SU-DHL-6 (cell line): ENCODE results near the gene TMEM164.

ENCODE experiments used
- H2AFZ ChIP-seq: fragments of 200-600 bp; sonication (generic); 2 replicates; pipeline ENCODE4 v1.6.1; 2014; ENCODE audit warnings: low read depth, mild to moderate bottlenecking, moderate library complexity, mixed read lengths, antibody characterized with exemption, low read length; ENCODE audit not compliant: severe bottlenecking
- H3F3A ChIP-seq: fragments of 200-600 bp; shearing (Covaris generic); 2 replicates; pipeline ENCODE4 v1.6.0; 2016; ENCODE audit warnings: antibody characterized with exemption, mild to moderate bottlenecking; ENCODE audit not compliant: insufficient read depth
- H3K27ac ChIP-seq: fragments of 200-600 bp; sonication (generic); 2 replicates; pipeline ENCODE4 v1.5.1; 2016; ENCODE audit warnings: low read depth, mild to moderate bottlenecking, low read length, moderate library complexity, mixed read lengths
- H3K27me3 ChIP-seq: fragments of 200-600 bp; sonication (generic), shearing (Covaris generic); 2 replicates; pipeline ENCODE4 v1.6.0; 2014; ENCODE audit warnings: mild to moderate bottlenecking, low read length
- H3K36me3 ChIP-seq: fragments of 200-600 bp; sonication (generic); 2 replicates; pipeline ENCODE4 v1.6.1; 2014; ENCODE audit warnings: mild to moderate bottlenecking, low read length, mixed read lengths
- H3K4me2 ChIP-seq: fragments of 300-600, 200-600 bp; shearing (Covaris generic), sonication (generic); 2 replicates; pipeline ENCODE4 v1.6.0; 2014; ENCODE audit warnings: low read length, low read depth, mild to moderate bottlenecking; ENCODE audit not compliant: poor library complexity, severe bottlenecking
- H3K4me3 ChIP-seq: fragments of 200-600 bp; sonication (generic); 2 replicates; pipeline ENCODE4 v1.5.1; 2014; ENCODE audit warnings: antibody characterized with exemption, low read length, mild to moderate bottlenecking, mixed read lengths; ENCODE audit not compliant: insufficient read depth, poor library complexity, severe bottlenecking
- H3K79me2 ChIP-seq: fragments of 200-600 bp; sonication (generic); 2 replicates; pipeline ENCODE4 v1.6.1; 2014; ENCODE audit warnings: mild to moderate bottlenecking, low read length, moderate library complexity; ENCODE audit not compliant: insufficient read depth
- H3K9ac ChIP-seq: fragments of 200-600 bp; sonication (generic); 2 replicates; pipeline ENCODE4 v1.7.0; 2014; ENCODE audit warnings: mild to moderate bottlenecking, low read length
- H3K9me2 ChIP-seq: fragments of 200-600 bp; sonication (generic); replicated peaks from 2 replicates; pipeline ENCODE4 v1.6.1; 2014; ENCODE audit warnings: low read length; ENCODE audit not compliant: insufficient read depth
- H3K9me3 ChIP-seq: fragments of 200-600 bp; sonication (generic); 2 replicates; pipeline ENCODE4 v1.6.1; 2014; ENCODE audit warnings: low read length, mixed read lengths; ENCODE audit not compliant: insufficient read depth
- H4K20me1 ChIP-seq: fragments of 200-600 bp; sonication (generic); 2 replicates; pipeline ENCODE4 v1.6.1; 2014; ENCODE audit warnings: low read depth, mild to moderate bottlenecking, antibody characterized with exemption, low read length, moderate library complexity, mixed read lengths
- EZH2phosphoT487 ChIP-seq: fragments of 200-600 bp; sonication (generic), shearing (Covaris generic); conservative IDR thresholded peaks from 2 replicates; pipeline ENCODE4 v1.6.1; 2018; ENCODE audit warnings: mild to moderate bottlenecking, antibody characterized with exemption, low read length, moderate library complexity, mixed read lengths
- TF ChIP-seq, protein P1 (sequence below): fragments of 200-600 bp; sonication (generic); IDR thresholded peaks from one replicate; pipeline ENCODE4 v1.5.1; 2017; ENCODE audit warnings: antibody characterized with exemption, mild to moderate bottlenecking, low read length, moderate library complexity; ENCODE audit not compliant: insufficient read depth, poor library complexity, severe bottlenecking

Gene TMEM164

DNA sequence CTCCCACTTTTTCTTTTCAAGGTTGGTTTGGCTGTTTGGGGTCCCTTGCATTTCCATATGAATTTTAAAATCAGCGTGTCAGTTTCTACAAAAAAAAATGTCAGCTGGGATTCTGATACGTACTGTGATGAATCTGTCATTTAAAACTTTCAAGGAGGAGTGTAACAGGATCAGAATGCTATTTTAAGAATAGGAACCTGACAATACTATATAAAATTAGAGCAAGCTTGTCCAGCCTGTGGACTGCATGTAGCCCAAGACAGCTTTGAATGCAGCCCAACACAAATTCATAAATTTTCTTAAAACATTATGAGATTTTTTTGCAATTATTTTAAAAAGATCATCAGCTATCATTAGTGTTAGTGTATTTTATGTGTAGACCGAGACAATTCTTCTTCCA lies 56.5 kb downstream of the TMEM164 start:
- no peaks in the 10 kb centered on the region for H3F3A ChIP-seq
- H3K27ac ChIP-seq, result no peak overlapping the region
- H3K4me3 ChIP-seq, result no peak overlapping the region
- no peak for TF ChIP-seq EZH2phosphoT487
- TF ChIP-seq, protein P1, sequence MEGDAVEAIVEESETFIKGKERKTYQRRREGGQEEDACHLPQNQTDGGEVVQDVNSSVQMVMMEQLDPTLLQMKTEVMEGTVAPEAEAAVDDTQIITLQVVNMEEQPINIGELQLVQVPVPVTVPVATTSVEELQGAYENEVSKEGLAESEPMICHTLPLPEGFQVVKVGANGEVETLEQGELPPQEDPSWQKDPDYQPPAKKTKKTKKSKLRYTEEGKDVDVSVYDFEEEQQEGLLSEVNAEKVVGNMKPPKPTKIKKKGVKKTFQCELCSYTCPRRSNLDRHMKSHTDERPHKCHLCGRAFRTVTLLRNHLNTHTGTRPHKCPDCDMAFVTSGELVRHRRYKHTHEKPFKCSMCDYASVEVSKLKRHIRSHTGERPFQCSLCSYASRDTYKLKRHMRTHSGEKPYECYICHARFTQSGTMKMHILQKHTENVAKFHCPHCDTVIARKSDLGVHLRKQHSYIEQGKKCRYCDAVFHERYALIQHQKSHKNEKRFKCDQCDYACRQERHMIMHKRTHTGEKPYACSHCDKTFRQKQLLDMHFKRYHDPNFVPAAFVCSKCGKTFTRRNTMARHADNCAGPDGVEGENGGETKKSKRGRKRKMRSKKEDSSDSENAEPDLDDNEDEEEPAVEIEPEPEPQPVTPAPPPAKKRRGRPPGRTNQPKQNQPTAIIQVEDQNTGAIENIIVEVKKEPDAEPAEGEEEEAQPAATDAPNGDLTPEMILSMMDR, result no peak
- H3K27me3 ChIP-seq, result no peaks in the 10 kb centered on the region
- no peaks in the 10 kb centered on the region for H3K79me2 ChIP-seq
- no peaks in the 10 kb centered on the region for H3K9me2 ChIP-seq
- no peak overlapping the region for H2AFZ ChIP-seq
- H4K20me1 ChIP-seq, result no peaks in the 10 kb centered on the region
- H3K4me2 ChIP-seq, result no peak overlapping the region
- no peak overlapping the region for H3K9ac ChIP-seq
- H3K36me3 ChIP-seq, result no peaks in the 10 kb centered on the region
- no peaks in the 10 kb centered on the region for H3K9me3 ChIP-seq

DNA sequence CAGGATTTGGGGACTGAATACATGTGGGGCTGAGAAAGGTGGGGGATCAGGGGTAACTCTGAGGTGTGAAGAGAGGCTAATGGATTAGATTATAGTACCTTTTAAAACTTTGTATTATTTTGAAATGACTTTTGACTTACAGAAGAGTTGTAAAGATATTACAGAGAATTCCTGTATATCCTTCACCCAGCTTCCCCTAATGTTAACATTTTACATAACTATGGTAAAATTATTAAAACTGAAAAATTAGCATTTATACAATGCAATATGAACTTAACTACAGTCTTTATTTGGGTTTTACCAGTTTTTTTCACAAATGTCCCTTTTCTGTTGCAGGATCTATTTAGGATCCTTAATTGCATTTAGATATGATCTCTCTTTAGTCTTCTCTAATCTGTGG lies 57.4 kb downstream of the TMEM164 start:
- H4K20me1 ChIP-seq, result no peaks in the 10 kb centered on the region
- no peaks in the 10 kb centered on the region for H3K36me3 ChIP-seq
- H3K9me2 ChIP-seq, result no peaks in the 10 kb centered on the region
- TF ChIP-seq, protein P1, result no peak
- no peak for TF ChIP-seq EZH2phosphoT487
- no peaks in the 10 kb centered on the region for H3K79me2 ChIP-seq
- no peak overlapping the region for H3K4me2 ChIP-seq
- no peak overlapping the region for H3K27ac ChIP-seq
- no peaks in the 10 kb centered on the region for H3K27me3 ChIP-seq
- H3F3A ChIP-seq, result no peaks in the 10 kb centered on the region
- H3K9ac ChIP-seq, result no peak overlapping the region
- no peak overlapping the region for H3K4me3 ChIP-seq
- no peak overlapping the region for H2AFZ ChIP-seq
- no peaks in the 10 kb centered on the region for H3K9me3 ChIP-seq

DNA sequence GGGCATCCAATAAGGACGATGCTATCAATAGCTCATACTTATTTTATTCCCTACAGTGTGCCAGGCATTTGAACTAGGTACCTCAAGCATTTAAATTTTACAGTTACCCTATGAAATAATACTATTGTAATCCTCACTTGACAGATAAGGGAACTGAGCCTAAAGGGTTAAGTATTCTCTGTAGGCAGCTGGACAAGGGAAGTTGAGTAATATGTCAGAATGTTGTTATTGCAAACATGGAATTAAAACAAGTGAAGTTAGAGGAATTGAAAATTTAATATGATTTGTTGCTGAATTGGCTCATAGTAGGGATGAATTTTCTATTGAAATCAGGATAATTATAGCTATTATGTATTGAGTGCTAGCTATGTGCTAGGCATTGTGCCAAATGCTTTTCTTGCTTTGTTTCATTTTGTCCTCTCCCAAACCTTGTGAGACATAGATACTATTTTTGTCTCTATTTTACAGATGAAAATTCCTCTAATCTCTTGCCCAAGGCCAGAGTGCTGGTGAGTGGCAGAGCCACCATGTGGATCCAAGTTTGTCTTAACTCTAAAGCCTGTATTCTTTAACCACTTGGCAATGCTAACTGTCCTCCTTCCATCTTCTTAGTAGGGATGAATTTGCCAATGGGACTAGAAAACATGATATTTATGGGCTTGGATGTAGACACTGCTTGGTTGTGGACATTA lies 58.1 kb downstream of the TMEM164 start:
- H2AFZ ChIP-seq, result no peak overlapping the region
- H3K36me3 ChIP-seq, result no peaks in the 10 kb centered on the region
- H3K9me2 ChIP-seq, result no peaks in the 10 kb centered on the region
- no peaks in the 10 kb centered on the region for H3F3A ChIP-seq
- no peak overlapping the region for H3K27ac ChIP-seq
- TF ChIP-seq, protein P1, result no peak
- TF ChIP-seq EZH2phosphoT487, result no peak
- H4K20me1 ChIP-seq, result no peaks in the 10 kb centered on the region
- H3K79me2 ChIP-seq, result no peaks in the 10 kb centered on the region
- H3K27me3 ChIP-seq, result no peaks in the 10 kb centered on the region
- no peaks in the 10 kb centered on the region for H3K9me3 ChIP-seq
- H3K9ac ChIP-seq, result no peak overlapping the region
- H3K4me3 ChIP-seq, result no peak overlapping the region
- H3K4me2 ChIP-seq, result no peak overlapping the region
